Adipocyte (in vitro differentiated cells): ENCODE data around the gene CTPS2.
"Not testable (repeated sequence)": the region's sequence is repeated elsewhere in the genome, so short reads cannot be mapped to it uniquely, and the experiment has no call there.

Experiments used
- DNase-seq: peaks from one replicate; pipeline ENCODE4 v3.0.0-alpha.2; 2015; ENCODE audit warnings: low read depth
- H3K27me3 ChIP-seq: replicated peaks from 2 replicates; pipeline ENCODE4 v1.7.0; 2013; ENCODE audit warnings: mild to moderate bottlenecking, low read length, moderate library complexity; ENCODE audit not compliant: control insufficient read depth, insufficient read depth
- H3K36me3 ChIP-seq: 2 replicates; pipeline ENCODE4 v1.7.0; 2013; ENCODE audit warnings: low read length, mild to moderate bottlenecking, moderate library complexity; ENCODE audit not compliant: control insufficient read depth, insufficient read depth, severe bottlenecking
- H3K4me1 ChIP-seq: 2 replicates; pipeline ENCODE4 v1.7.0; 2013; ENCODE audit warnings: mild to moderate bottlenecking, low read length, moderate library complexity; ENCODE audit not compliant: control insufficient read depth, insufficient read depth
- H3K4me3 ChIP-seq: 2 replicates; pipeline ENCODE4 v1.7.0; 2013; ENCODE audit warnings: mild to moderate bottlenecking, low read length, moderate library complexity
- H3K9ac ChIP-seq: 2 replicates; pipeline ENCODE4 v1.7.0; 2013; ENCODE audit warnings: mild to moderate bottlenecking, low read length, moderate library complexity
- H3K9me3 ChIP-seq: 2 replicates; pipeline ENCODE4 v1.7.0; 2013; ENCODE audit warnings: mild to moderate bottlenecking, low read length, moderate library complexity; ENCODE audit not compliant: control insufficient read depth

The CTPS2 gene

GRCh38 chrX:16733013-16733412, 20.5 kb upstream of the CTPS2 start:
- Histone ChIP-seq H3K9me3 (no peaks in the 10 kb centered on the region), H3K4me3 (no peak overlapping the region), H3K4me1 (no peaks in the 10 kb centered on the region), H3K9ac (no peak overlapping the region), H3K27me3 (no peaks in the 10 kb centered on the region), H3K36me3 (peaks cover 24% of the 10 kb centered on the region)
- no peak for DNase-seq

GRCh38 chrX:16730450-16730849, 18.0 kb upstream of the CTPS2 start:
- no peaks in the 10 kb centered on the region for H3K27me3 ChIP-seq
- H3K9me3 ChIP-seq, result no peaks in the 10 kb centered on the region
- no peak overlapping the region for H3K4me3 ChIP-seq
- H3K9ac ChIP-seq, result no peak overlapping the region
- no peak for DNase-seq
- H3K36me3 ChIP-seq, result no peaks in the 10 kb centered on the region
- no peaks in the 10 kb centered on the region for H3K4me1 ChIP-seq

- H3K36me3 ChIP-seq, result peaks cover 4% of the 10 kb centered on the region
- H3K4me3 ChIP-seq, result no peak overlapping the region
- H3K9me3 ChIP-seq, result no peaks in the 10 kb centered on the region
- H3K27me3 ChIP-seq, result no peaks in the 10 kb centered on the region
- H3K4me1 ChIP-seq, result peaks cover under 1% of the 10 kb centered on the region
- no peak overlapping the region for H3K9ac ChIP-seq
- no peak for DNase-seq
Observed at GRCh38 chrX:16727637-16728036, 15.2 kb upstream of the CTPS2 start.

- not testable (repeated sequence) for H3K9ac ChIP-seq, H3K27me3 ChIP-seq, H3K9me3 ChIP-seq, H3K4me3 ChIP-seq, DNase-seq, H3K36me3 ChIP-seq, H3K4me1 ChIP-seq
Observed at GRCh38 chrX:16726347-16726988, 14.0 kb upstream of the CTPS2 start.

- Histone ChIP-seq H3K9me3 (no peaks in the 10 kb centered on the region), H3K27me3 (no peaks in the 10 kb centered on the region), H3K9ac (no peak overlapping the region), H3K4me3 (no peak overlapping the region), H3K36me3 (peaks cover 4% of the 10 kb centered on the region), H3K4me1 (peaks cover 8% of the 10 kb centered on the region)
- DNase-seq, result no peak
Observed at GRCh38 chrX:16725072-16725471, 12.6 kb upstream of the CTPS2 start.

GRCh38 chrX:16722481-16722880, 10.0 kb upstream of the CTPS2 start:
- Histone ChIP-seq H3K9me3 (no peaks in the 10 kb centered on the region), H3K27me3 (no peaks in the 10 kb centered on the region), H3K9ac (no peak overlapping the region), H3K36me3 (peaks cover 4% of the 10 kb centered on the region), H3K4me3 (no peak overlapping the region), H3K4me1 (peaks cover 13% of the 10 kb centered on the region)
- DNase-seq, result no peak

GRCh38 chrX:16719334-16720084, 7.0 kb upstream of the CTPS2 start, which contains the start of gene SYAP1:
SYAP1 (plus strand) TSS chrX:16719612; CDS start chrX:16719725, 113 bp downstream.
- Histone ChIP-seq H3K9me3 (no peaks in the 10 kb centered on the region), H3K36me3 (peaks cover 4% of the 10 kb centered on the region), H3K4me3 (peak within 1 kb of the TSS; percentile 88), H3K4me1 (peaks cover 13% of the 10 kb centered on the region), H3K9ac (peak within 1 kb of the TSS; percentile 86), H3K27me3 (no peaks in the 10 kb centered on the region)
- DNase-seq, result peak; percentile 99

GRCh38 chrX:16718824-16719333, 6.4 kb upstream of the CTPS2 start:
- H3K9ac ChIP-seq, result peak overlapping the region; percentile 86
- DNase-seq, result no peak
- peaks cover 13% of the 10 kb centered on the region for H3K4me1 ChIP-seq
- no peaks in the 10 kb centered on the region for H3K27me3 ChIP-seq
- H3K4me3 ChIP-seq, result peak overlapping the region; percentile 88
- no peaks in the 10 kb centered on the region for H3K9me3 ChIP-seq
- H3K36me3 ChIP-seq, result peaks cover 3% of the 10 kb centered on the region

- H3K4me1 ChIP-seq, result peaks cover 10% of the 10 kb centered on the region
- not testable (repeated sequence) for H3K9me3 ChIP-seq, H3K4me3 ChIP-seq, DNase-seq, H3K36me3 ChIP-seq, H3K27me3 ChIP-seq, H3K9ac ChIP-seq
Observed at GRCh38 chrX:16716451-16716850, 4.0 kb upstream of the CTPS2 start.

GRCh38 chrX:16715638-16716037, 3.2 kb upstream of the CTPS2 start:
- H3K27me3 ChIP-seq, H3K36me3 ChIP-seq, H3K9me3 ChIP-seq, H3K9ac ChIP-seq, DNase-seq, H3K4me3 ChIP-seq: not testable (repeated sequence)
- peaks cover 10% of the 10 kb centered on the region for H3K4me1 ChIP-seq

GRCh38 chrX:16714504-16714903, 2.0 kb upstream of the CTPS2 start:
- no peaks in the 10 kb centered on the region for H3K9me3 ChIP-seq
- H3K4me3 ChIP-seq, result no peak overlapping the region
- H3K36me3 ChIP-seq, result no peaks in the 10 kb centered on the region
- no peaks in the 10 kb centered on the region for H3K27me3 ChIP-seq
- DNase-seq, result no peak
- H3K9ac ChIP-seq, result no peak overlapping the region
- peaks cover 3% of the 10 kb centered on the region for H3K4me1 ChIP-seq
